HUDEP-2 (cell line): ENCODE measurements around the gene PARP1.
"Not testable (repeated sequence)": the region's sequence is repeated elsewhere in the genome, so short reads cannot be mapped to it uniquely, and the experiment has no call there.

Experiments
- DNase-seq, 76 experiments: peaks; one replicate each; lab custom pipeline; 2025; ENCODE audit not compliant: unreplicated experiment in 76 of 76; lab: John Stamatoyannopoulos, UW

Gene PARP1

GRCh38 chr1:226357416-226357815 lies 50.5 kb downstream of the PARP1 start:
- no peak for DNase-seq

GRCh38 chr1:226355669-226356551 lies 52.0 kb downstream of the PARP1 start:
- no peak for DNase-seq

- DNase-seq = no peak
Observed at GRCh38 chr1:226355016-226355415, 52.9 kb downstream of the PARP1 start.

- DNase-seq = no peak
Observed at GRCh38 chr1:226353698-226354525, 54.0 kb downstream of the PARP1 start.

- no peak for DNase-seq
Observed at GRCh38 chr1:226351709-226352108, 56.2 kb downstream of the PARP1 start.

- DNase-seq = no peak
Observed at GRCh38 chr1:226350519-226350865, 57.4 kb downstream of the PARP1 start.

GRCh38 chr1:226349801-226350518 lies 57.9 kb downstream of the PARP1 start:
- DNase-seq = no peak

- no peak for DNase-seq
Observed at GRCh38 chr1:226349081-226349480, 58.8 kb downstream of the PARP1 start.

- no peak for DNase-seq
Observed at GRCh38 chr1:226344441-226345259, 63.2 kb downstream of the PARP1 start.

- no peak for DNase-seq
Observed at GRCh38 chr1:226342656-226343055, 65.2 kb downstream of the PARP1 start.

- DNase-seq = not testable (repeated sequence)
Observed at GRCh38 chr1:226340111-226340510, 67.8 kb downstream of the PARP1 start.

- no peak for DNase-seq
Observed at GRCh38 chr1:226337276-226337875, 70.5 kb downstream of the PARP1 start.

GRCh38 chr1:226335661-226336060 lies 72.2 kb downstream of the PARP1 start:
- no peak for DNase-seq

GRCh38 chr1:226332947-226333346 lies 74.9 kb downstream of the PARP1 start:
- DNase-seq = no peak

- no peak for DNase-seq
Observed at GRCh38 chr1:226329237-226329636, 78.7 kb downstream of the PARP1 start.

GRCh38 chr1:226327761-226328162 lies 80.1 kb downstream of the PARP1 start:
- DNase-seq = no peak

GRCh38 chr1:226325178-226325577 lies 82.7 kb downstream of the PARP1 start:
- no peak for DNase-seq

GRCh38 chr1:226324479-226324878 lies 83.4 kb downstream of the PARP1 start:
- no peak for DNase-seq

GRCh38 chr1:226322986-226323385 lies 84.9 kb downstream of the PARP1 start:
- DNase-seq = no peak

GRCh38 chr1:226320930-226321329 lies 87.0 kb downstream of the PARP1 start:
- DNase-seq = no peak
